Neural crest cell (in vitro differentiated cells): ENCODE results near the gene SLC6A20. TPM values are rescaled to one million over a fixed set of nuclear protein-coding genes. Genes with fewer than 3 reads are reported as not detected.

Experiments used
- DNase-seq: peaks from one replicate; pipeline ENCODE4 v3.0.0; 2021; ENCODE audit warnings: low read depth, mixed read lengths, low spot score
- H3K27ac Mint-ChIP-seq: one replicate; pipeline ENCODE4 v1.8.0; 2021; ENCODE audit warnings: mild to moderate bottlenecking, mixed read lengths; ENCODE audit not compliant: unreplicated experiment
- H3K27me3 Mint-ChIP-seq: 2 replicates; pipeline ENCODE4 v1.8.0; 2021; ENCODE audit warnings: low read depth, mild to moderate bottlenecking, mixed read lengths
- H3K36me3 Mint-ChIP-seq: 2 replicates; pipeline ENCODE4 v1.8.0; 2021; ENCODE audit warnings: low read depth, mild to moderate bottlenecking, mixed read lengths
- H3K4me1 Mint-ChIP-seq: 2 replicates; pipeline ENCODE4 v1.8.0; 2021; ENCODE audit warnings: mixed read lengths
- H3K4me3 Mint-ChIP-seq: one replicate; pipeline ENCODE4 v1.8.0; 2021; ENCODE audit warnings: mild to moderate bottlenecking, mixed read lengths
- H3K9me3 Mint-ChIP-seq: 2 replicates; pipeline ENCODE4 v1.8.0; 2021; ENCODE audit warnings: mixed read lengths
- total RNA-seq: library from RNA; stranded (reverse); gene quantifications from 2 replicates; pipeline ENCODE4 v1.2.1, GENCODE V29; 2021
- TF ChIP-seq, protein P1 (sequence below): fragments of 200-600 bp; sonication (generic); conservative IDR thresholded peaks from 2 replicates; pipeline ENCODE4 v1.5.0; 2021; ENCODE audit warnings: antibody characterized with exemption, mild to moderate bottlenecking

The SLC6A20 gene
- total RNA-seq, 1 donor from 2014 or later: not detected

DNA sequence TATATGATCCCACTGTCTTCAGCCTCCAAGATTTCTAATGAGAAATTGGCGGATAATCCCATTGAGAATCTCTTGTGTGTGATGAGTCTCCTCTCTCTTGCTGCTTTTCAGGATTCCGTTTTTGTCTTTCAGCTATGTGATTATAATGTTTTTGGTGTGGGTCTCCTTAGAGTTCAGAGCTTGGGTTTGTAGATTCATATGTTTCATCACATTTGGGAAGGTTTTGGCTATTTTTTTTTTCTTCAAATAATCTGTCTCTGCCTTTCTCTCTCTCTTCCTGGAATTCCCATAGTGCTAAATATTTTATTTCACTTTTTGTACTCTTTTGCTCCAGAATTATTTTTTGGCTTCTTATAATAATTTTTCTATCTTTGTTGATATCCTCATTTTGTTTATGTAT is 66.7 kb downstream of the SLC6A20 start:
- Mint-ChIP-seq H3K27me3 (no peaks in the 10 kb centered on the region), H3K27ac (no peak overlapping the region), H3K4me3 (no peak overlapping the region), H3K4me1 (peaks cover 4% of the 10 kb centered on the region), H3K36me3 (peaks cover 42% of the 10 kb centered on the region), H3K9me3 (no peaks in the 10 kb centered on the region)
- DNase-seq: no peak
- TF ChIP-seq, protein P1, sequence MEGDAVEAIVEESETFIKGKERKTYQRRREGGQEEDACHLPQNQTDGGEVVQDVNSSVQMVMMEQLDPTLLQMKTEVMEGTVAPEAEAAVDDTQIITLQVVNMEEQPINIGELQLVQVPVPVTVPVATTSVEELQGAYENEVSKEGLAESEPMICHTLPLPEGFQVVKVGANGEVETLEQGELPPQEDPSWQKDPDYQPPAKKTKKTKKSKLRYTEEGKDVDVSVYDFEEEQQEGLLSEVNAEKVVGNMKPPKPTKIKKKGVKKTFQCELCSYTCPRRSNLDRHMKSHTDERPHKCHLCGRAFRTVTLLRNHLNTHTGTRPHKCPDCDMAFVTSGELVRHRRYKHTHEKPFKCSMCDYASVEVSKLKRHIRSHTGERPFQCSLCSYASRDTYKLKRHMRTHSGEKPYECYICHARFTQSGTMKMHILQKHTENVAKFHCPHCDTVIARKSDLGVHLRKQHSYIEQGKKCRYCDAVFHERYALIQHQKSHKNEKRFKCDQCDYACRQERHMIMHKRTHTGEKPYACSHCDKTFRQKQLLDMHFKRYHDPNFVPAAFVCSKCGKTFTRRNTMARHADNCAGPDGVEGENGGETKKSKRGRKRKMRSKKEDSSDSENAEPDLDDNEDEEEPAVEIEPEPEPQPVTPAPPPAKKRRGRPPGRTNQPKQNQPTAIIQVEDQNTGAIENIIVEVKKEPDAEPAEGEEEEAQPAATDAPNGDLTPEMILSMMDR: no peak

GRCh38 chr3:45724911-45725310 is 71.4 kb downstream of the SLC6A20 start:
- H3K4me3 Mint-ChIP-seq: no peak overlapping the region
- H3K4me1 Mint-ChIP-seq: no peaks in the 10 kb centered on the region
- no peaks in the 10 kb centered on the region for H3K27me3 Mint-ChIP-seq
- no peak for DNase-seq
- peaks cover 40% of the 10 kb centered on the region for H3K36me3 Mint-ChIP-seq
- no peak overlapping the region for H3K27ac Mint-ChIP-seq
- H3K9me3 Mint-ChIP-seq: no peaks in the 10 kb centered on the region
- TF ChIP-seq, protein P1: no peak

- H3K27ac Mint-ChIP-seq: no peak overlapping the region
- TF ChIP-seq, protein P1: no peak
- H3K9me3 Mint-ChIP-seq: no peaks in the 10 kb centered on the region
- no peaks in the 10 kb centered on the region for H3K4me1 Mint-ChIP-seq
- DNase-seq: no peak
- peaks cover 18% of the 10 kb centered on the region for H3K36me3 Mint-ChIP-seq
- H3K4me3 Mint-ChIP-seq: no peak overlapping the region
- H3K27me3 Mint-ChIP-seq: no peaks in the 10 kb centered on the region
Measured at GRCh38 chr3:45719655-45720487, 76.5 kb downstream of the SLC6A20 start.

GRCh38 chr3:45716790-45717336 is 79.5 kb downstream of the SLC6A20 start:
- peaks cover 3% of the 10 kb centered on the region for H3K36me3 Mint-ChIP-seq
- H3K4me3 Mint-ChIP-seq: no peak overlapping the region
- H3K4me1 Mint-ChIP-seq: no peaks in the 10 kb centered on the region
- H3K9me3 Mint-ChIP-seq: no peaks in the 10 kb centered on the region
- H3K27ac Mint-ChIP-seq: no peak overlapping the region
- TF ChIP-seq, protein P1: no peak
- no peak for DNase-seq
- no peaks in the 10 kb centered on the region for H3K27me3 Mint-ChIP-seq

DNA sequence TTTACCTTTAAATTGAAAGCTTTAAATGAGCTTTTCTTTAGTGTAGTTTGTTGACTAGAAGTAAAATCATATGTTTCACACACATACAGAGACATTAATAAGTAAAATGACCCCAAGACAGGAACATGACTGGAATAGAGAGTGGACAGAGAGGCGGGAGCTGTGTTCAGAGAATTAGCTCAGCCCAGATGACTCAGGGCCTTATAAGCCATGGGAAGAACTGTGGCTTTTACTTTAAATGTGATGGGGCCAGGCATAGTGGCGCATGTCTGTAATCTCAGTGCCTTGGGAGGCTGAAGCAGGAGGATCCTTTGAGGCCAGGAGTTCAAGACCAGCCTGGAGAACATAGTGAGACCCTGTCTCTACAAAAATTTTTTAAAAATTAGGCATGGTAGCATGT is 80.4 kb downstream of the SLC6A20 start:
- no peak for DNase-seq
- Mint-ChIP-seq H3K27me3 (no peaks in the 10 kb centered on the region), H3K27ac (no peak overlapping the region), H3K4me1 (no peaks in the 10 kb centered on the region), H3K9me3 (no peaks in the 10 kb centered on the region), H3K4me3 (no peak overlapping the region), H3K36me3 (peaks cover 8% of the 10 kb centered on the region)
- TF ChIP-seq, protein P1: no peak
